K562 treated with DMSO at 1 percent for 4 hours (cell line): ENCODE measurements around the gene OR6T1. TPM values are rescaled to one million over a fixed set of nuclear protein-coding genes. Genes with fewer than 3 reads are reported as not detected.

ENCODE experiments used
- total RNA-seq: library from RNA; unstranded; fragments of 300-600 nt; gene quantifications from 2 replicates; pipeline ENCODE4 v1.2.3, GENCODE V29; 2022; ENCODE audit not compliant: insufficient read depth

OR6T1 gene
- total RNA-seq = not detected in 2 replicates

GRCh38 chr11:123943738-123944137 lies at the start of gene OR6T1:
Gene OR6T1, minus strand, starts transcription at chr11:123943838. Its CDS starts 0 bp downstream, at chr11:123943838.

GRCh38 chr11:123977731-123978347 lies 34.2 kb upstream of the OR6T1 start, which contains the start of gene OR10S1:
Gene OR10S1, minus strand, starts transcription at chr11:123977781. Its CDS starts 117 bp downstream, at chr11:123977664.

GRCh38 chr11:123939317-123939716 lies 4.3 kb downstream of the OR6T1 start, which contains the start of gene OR4D5:
Gene OR4D5, plus strand, starts transcription at chr11:123939617. Its CDS starts 0 bp downstream, at chr11:123939617.

GRCh38 chr11:123901867-123902266 lies 41.8 kb downstream of the OR6T1 start, which contains the start of gene OR8D4:
Gene OR8D4, plus strand, starts transcription at chr11:123902167. Its CDS starts 4,265 bp downstream, at chr11:123906432.

Other genes starting within 250 kb of the OR6T1 start
- gene ZNF202, start 202.2 kb downstream of the OR6T1 start, total RNA-seq = 2.8 and 4.9 TPM in 2 replicates
- gene OR6X1, start 189.3 kb downstream of the OR6T1 start, total RNA-seq = not detected in 2 replicates
- gene OR6M1, start 137.5 kb downstream of the OR6T1 start, total RNA-seq = not detected in 2 replicates
- gene TMEM225, start 58.2 kb downstream of the OR6T1 start, total RNA-seq = not detected in 2 replicates
- not detected in 2 replicates for gene OR8D4, start 41.7 kb downstream of the OR6T1 start, total RNA-seq
- not detected in 2 replicates for gene OR4D5, start 4.2 kb downstream of the OR6T1 start, total RNA-seq
- not detected in 2 replicates for gene OR10S1, start 33.9 kb upstream of the OR6T1 start, total RNA-seq
- gene OR10G6, start 51.3 kb upstream of the OR6T1 start, total RNA-seq = not detected in 2 replicates
- gene OR10G4, start 69.2 kb upstream of the OR6T1 start, total RNA-seq = not detected in 2 replicates
- gene OR10G9, start 79.2 kb upstream of the OR6T1 start, total RNA-seq = not detected in 2 replicates
- gene OR10G8, start 83.0 kb upstream of the OR6T1 start, total RNA-seq = not detected in 2 replicates
- gene OR10G7, start 97.5 kb upstream of the OR6T1 start, total RNA-seq = not detected in 2 replicates
- gene VWA5A, start 171.6 kb upstream of the OR6T1 start, total RNA-seq = 11.6 and 13.9 TPM in 2 replicates
- gene OR10D3, start 239.5 kb upstream of the OR6T1 start, total RNA-seq = not detected in 2 replicates